GM12864 (cell line): ENCODE measurements around the gene TSHZ1.
"Not testable (repeated sequence)": the region's sequence is repeated elsewhere in the genome, so short reads cannot be mapped to it uniquely, and the experiment has no call there.

ENCODE experiments used
- DNase-seq: peaks from one replicate; pipeline ENCODE4 v3.0.0-alpha.2; 2011; ENCODE audit warnings: low read depth
- H3K4me3 ChIP-seq: 2 replicates; pipeline ENCODE4 v1.5.1; 2011; ENCODE audit warnings: mild to moderate bottlenecking, low read depth, low read length, control low read depth
- CTCF ChIP-seq: IDR thresholded peaks from 2 replicates; pipeline ENCODE4 v1.5.1; 2011; ENCODE audit warnings: low read depth, mild to moderate bottlenecking, moderate library complexity, low read length, control low read depth, inconsistent platforms; ENCODE audit errors: missing control alignments

TSHZ1 gene

GRCh38 chr18:75179819-75180600 lies 30.6 kb upstream of the TSHZ1 start:
- H3K4me3 ChIP-seq = no peak overlapping the region
- no peak for DNase-seq
- no peak for TF ChIP-seq CTCF

GRCh38 chr18:75183524-75183923 lies 27.1 kb upstream of the TSHZ1 start:
- no peak overlapping the region for H3K4me3 ChIP-seq
- no peak for DNase-seq
- no peak for TF ChIP-seq CTCF

GRCh38 chr18:75183973-75184493 lies 26.6 kb upstream of the TSHZ1 start:
- DNase-seq = no peak
- no peak overlapping the region for H3K4me3 ChIP-seq
- TF ChIP-seq CTCF = no peak

GRCh38 chr18:75185460-75185859 lies 25.1 kb upstream of the TSHZ1 start:
- no peak overlapping the region for H3K4me3 ChIP-seq
- TF ChIP-seq CTCF = no peak

GRCh38 chr18:75187702-75188101 lies 22.9 kb upstream of the TSHZ1 start:
- not testable (repeated sequence) for DNase-seq, H3K4me3 ChIP-seq

More at GRCh38 chr18:75185460-75185859, 25.1 kb upstream of the TSHZ1 start:
- DNase-seq = no peak

GRCh38 chr18:75189696-75190095 lies 20.9 kb upstream of the TSHZ1 start:
- no peak overlapping the region for H3K4me3 ChIP-seq
- TF ChIP-seq CTCF = no peak
- DNase-seq = no peak

GRCh38 chr18:75192899-75193298 lies 17.7 kb upstream of the TSHZ1 start:
- no peak for TF ChIP-seq CTCF
- DNase-seq = no peak
- H3K4me3 ChIP-seq = no peak overlapping the region
